MM.1S (cell line): ENCODE measurements around the gene SSC5D.

Experiments
- EZH2 ChIP-seq: fragments of 300-600 bp; sonication (generic); optimal IDR thresholded peaks from 2 replicates; pipeline ENCODE3; 2017; ENCODE audit warnings: low read depth, mild to moderate bottlenecking, antibody characterized with exemption, low read length, mixed read lengths
- EZH2phosphoT487 ChIP-seq: fragments of 300-600 bp; sonication (generic); IDR thresholded peaks from 2 replicates; pipeline ENCODE4 v1.6.1; 2018; ENCODE audit warnings: antibody characterized with exemption, low read length
- TF ChIP-seq, protein P1 (sequence below): fragments of 300-600 bp; sonication (generic); IDR thresholded peaks from 2 replicates; pipeline ENCODE4 v1.5.1; 2016; ENCODE audit warnings: antibody characterized with exemption, low read length, mixed read lengths

- TF ChIP-seq EZH2 (no peak), EZH2phosphoT487 (no peak)
- TF ChIP-seq, protein P1, sequence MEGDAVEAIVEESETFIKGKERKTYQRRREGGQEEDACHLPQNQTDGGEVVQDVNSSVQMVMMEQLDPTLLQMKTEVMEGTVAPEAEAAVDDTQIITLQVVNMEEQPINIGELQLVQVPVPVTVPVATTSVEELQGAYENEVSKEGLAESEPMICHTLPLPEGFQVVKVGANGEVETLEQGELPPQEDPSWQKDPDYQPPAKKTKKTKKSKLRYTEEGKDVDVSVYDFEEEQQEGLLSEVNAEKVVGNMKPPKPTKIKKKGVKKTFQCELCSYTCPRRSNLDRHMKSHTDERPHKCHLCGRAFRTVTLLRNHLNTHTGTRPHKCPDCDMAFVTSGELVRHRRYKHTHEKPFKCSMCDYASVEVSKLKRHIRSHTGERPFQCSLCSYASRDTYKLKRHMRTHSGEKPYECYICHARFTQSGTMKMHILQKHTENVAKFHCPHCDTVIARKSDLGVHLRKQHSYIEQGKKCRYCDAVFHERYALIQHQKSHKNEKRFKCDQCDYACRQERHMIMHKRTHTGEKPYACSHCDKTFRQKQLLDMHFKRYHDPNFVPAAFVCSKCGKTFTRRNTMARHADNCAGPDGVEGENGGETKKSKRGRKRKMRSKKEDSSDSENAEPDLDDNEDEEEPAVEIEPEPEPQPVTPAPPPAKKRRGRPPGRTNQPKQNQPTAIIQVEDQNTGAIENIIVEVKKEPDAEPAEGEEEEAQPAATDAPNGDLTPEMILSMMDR = no peak
Observed at GRCh38 chr19:55479451-55480230, 8.6 kb upstream of the SSC5D start.
